ENCODE data around the gene CLPX.

DNA sequence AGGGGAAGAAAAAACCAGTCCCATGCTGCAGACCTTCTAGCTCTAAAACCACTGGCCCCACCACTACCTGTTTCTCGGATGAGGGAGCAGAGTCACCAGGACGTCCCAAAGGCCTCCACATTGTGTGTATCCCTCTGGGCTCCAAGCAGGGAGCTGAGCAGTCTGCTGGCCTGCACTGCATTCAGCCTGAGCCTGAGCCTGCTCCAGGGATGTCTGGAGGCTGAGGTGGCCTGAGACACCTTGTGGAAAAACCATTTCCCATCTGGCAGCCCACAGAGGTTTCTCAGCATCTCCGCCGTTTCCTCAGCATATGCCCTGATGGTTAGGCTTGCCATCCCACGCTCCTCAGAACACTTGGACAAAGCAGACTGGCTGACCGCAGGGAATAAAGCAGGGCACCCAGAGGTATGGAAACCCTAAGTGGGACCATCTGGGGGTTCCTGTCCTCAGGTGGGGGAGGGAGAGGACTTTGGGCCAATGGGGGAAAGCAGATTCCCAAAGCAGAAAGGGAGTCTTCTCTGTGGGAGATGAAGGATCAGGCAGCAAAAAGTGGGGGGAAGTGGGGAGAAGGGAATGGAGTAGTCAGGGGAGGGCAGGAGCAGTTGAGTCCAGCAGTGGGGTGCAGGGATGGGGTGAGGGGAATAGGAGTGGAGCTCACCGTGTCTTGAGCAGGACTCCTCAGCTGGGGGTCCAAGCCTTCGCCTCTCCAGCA lies 25.8 kb upstream of the CLPX start, which contains the start of gene CILP:
- TF ChIP-seq, protein P1, sequence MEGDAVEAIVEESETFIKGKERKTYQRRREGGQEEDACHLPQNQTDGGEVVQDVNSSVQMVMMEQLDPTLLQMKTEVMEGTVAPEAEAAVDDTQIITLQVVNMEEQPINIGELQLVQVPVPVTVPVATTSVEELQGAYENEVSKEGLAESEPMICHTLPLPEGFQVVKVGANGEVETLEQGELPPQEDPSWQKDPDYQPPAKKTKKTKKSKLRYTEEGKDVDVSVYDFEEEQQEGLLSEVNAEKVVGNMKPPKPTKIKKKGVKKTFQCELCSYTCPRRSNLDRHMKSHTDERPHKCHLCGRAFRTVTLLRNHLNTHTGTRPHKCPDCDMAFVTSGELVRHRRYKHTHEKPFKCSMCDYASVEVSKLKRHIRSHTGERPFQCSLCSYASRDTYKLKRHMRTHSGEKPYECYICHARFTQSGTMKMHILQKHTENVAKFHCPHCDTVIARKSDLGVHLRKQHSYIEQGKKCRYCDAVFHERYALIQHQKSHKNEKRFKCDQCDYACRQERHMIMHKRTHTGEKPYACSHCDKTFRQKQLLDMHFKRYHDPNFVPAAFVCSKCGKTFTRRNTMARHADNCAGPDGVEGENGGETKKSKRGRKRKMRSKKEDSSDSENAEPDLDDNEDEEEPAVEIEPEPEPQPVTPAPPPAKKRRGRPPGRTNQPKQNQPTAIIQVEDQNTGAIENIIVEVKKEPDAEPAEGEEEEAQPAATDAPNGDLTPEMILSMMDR (IDR thresholded peaks at IDR 0.05; ENCODE audit: poor library complexity) = no peak
- TF ChIP-seq EZH2 (IDR thresholded peaks at IDR 0.05; ENCODE audit: borderline replicate concordance) = no peak
- no peak for TF ChIP-seq EZH2phosphoT487 (IDR thresholded peaks at IDR 0.05; ENCODE audit: low read depth, severe bottlenecking, unreplicated experiment)
